Measurements from ENCODE around the gene CCDC152. TPM values are rescaled to one million over a fixed set of nuclear protein-coding genes. Genes with fewer than 3 reads are reported as not detected.

The CCDC152 gene
- total RNA-seq, 1 donor from 2014 or later = 0.96 TPM

DNA sequence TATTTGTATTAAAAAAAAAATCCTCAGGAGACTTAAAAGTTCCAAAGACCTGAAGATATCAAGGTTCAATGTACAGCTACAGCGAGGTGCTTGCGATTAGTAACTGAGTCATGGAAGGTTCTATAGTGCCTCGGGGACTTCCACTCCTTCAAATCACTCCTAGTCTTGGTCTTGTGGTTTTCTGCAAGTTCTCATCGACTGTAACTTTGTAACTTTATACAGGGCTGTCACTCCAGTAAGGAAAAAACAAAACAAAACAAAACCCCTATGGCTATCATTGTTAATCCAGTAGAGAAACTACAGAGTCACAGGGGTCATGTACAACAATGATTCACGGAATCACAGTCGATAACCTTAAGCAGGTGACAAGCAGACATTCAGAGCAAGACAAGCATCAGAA is 94.9 kb downstream of the CCDC152 start:
- H3K4me3 ChIP-seq (ENCODE audit: low read depth, low read length) = no peak overlapping the region
- no peaks in the 10 kb centered on the region for H3K36me3 ChIP-seq (ENCODE audit: control insufficient read depth, insufficient read depth, low read length)
- H3K27me3 ChIP-seq (ENCODE audit: control insufficient read depth, insufficient read depth, low read length) = no peaks in the 10 kb centered on the region
- TF ChIP-seq CTCF (IDR thresholded peaks at IDR 0.05; ENCODE audit: insufficient read depth, low read length, poor library complexity, severe bottlenecking) = no peak
- DNase-seq (ENCODE audit: low read depth) = no peak

Other genes with a start within 250 kb of the CCDC152 start
- 14.1 and 17.3 TPM in 2 replicates for gene SELENOP, start 55.1 kb downstream of the CCDC152 start, total RNA-seq

Measured in kidney epithelial cell (primary cell).